ENCODE measurements around the gene AFAP1.

DNA sequence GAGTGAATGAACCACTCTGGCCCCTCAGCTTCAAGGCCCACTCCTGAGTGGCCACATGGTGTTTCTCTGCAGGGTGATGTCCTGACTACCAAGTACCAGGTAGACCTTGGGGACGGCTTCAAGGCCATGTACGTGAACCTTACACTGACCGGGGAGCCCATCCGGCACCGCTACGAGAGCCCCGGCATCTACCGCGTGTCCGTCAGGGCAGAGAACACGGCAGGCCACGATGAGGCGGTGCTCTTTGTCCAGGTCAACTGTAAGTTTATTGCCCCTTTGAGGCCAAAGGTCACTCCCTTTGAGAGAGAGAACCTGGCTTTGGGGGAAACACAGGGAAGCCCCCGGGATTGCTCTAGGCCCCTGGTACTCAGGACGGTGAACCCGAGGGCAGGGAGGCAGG, 216.0 kb downstream of the AFAP1 start:
- TF ChIP-seq RCOR1 (IDR thresholded peaks at IDR 0.05; ENCODE audit: insufficient replicate concordance, low read length): no peak
- TF ChIP-seq POLR2A (IDR thresholded peaks at IDR 0.05; ENCODE audit: low read depth, low read length): no peak
- TF ChIP-seq, protein P1, sequence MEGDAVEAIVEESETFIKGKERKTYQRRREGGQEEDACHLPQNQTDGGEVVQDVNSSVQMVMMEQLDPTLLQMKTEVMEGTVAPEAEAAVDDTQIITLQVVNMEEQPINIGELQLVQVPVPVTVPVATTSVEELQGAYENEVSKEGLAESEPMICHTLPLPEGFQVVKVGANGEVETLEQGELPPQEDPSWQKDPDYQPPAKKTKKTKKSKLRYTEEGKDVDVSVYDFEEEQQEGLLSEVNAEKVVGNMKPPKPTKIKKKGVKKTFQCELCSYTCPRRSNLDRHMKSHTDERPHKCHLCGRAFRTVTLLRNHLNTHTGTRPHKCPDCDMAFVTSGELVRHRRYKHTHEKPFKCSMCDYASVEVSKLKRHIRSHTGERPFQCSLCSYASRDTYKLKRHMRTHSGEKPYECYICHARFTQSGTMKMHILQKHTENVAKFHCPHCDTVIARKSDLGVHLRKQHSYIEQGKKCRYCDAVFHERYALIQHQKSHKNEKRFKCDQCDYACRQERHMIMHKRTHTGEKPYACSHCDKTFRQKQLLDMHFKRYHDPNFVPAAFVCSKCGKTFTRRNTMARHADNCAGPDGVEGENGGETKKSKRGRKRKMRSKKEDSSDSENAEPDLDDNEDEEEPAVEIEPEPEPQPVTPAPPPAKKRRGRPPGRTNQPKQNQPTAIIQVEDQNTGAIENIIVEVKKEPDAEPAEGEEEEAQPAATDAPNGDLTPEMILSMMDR (conservative IDR thresholded peaks at IDR 0.05; ENCODE audit: low read depth, low read length): no peak

Data from IMR-90 (cell line).